H1 (cell line): ENCODE results near the gene NFX1. TPM values are rescaled to one million over a fixed set of nuclear protein-coding genes. Genes with fewer than 3 reads are reported as not detected.

ENCODE experiments used
- BACH1 ChIP-seq: IDR thresholded peaks from 2 replicates; pipeline ENCODE4 v1.6.1; 2012; ENCODE audit warnings: low read length, improper control_type of control experiment
- BRCA1 ChIP-seq: IDR thresholded peaks from 2 replicates; pipeline ENCODE4 v1.6.1; 2012; ENCODE audit warnings: low read depth, low read length, improper control_type of control experiment
- GTF2F1 ChIP-seq: IDR thresholded peaks from 2 replicates; pipeline ENCODE4 v1.6.1; 2012; ENCODE audit warnings: low read depth, low read length, improper control_type of control experiment, borderline replicate concordance
- NANOG ChIP-seq: IDR thresholded peaks from 2 replicates; pipeline ENCODE4 v1.6.1; 2011; ENCODE audit warnings: low read length, low read depth, mild to moderate bottlenecking, inconsistent platforms; ENCODE audit not compliant: insufficient read depth, poor library complexity, severe bottlenecking
- POLR2A ChIP-seq, 2 experiments: IDR thresholded peaks; 1 replicate in 1 of 2; 2 replicates in 1 of 2; pipeline ENCODE4 v1.6.1; 2011; ENCODE audit warnings: low read depth in 2 of 2, low read length in 2 of 2, mild to moderate bottlenecking in 2 of 2; ENCODE audit errors: control extremely low read depth in 1 of 2
- SIX5 ChIP-seq: IDR thresholded peaks from 2 replicates; pipeline ENCODE4 v1.6.1; 2011; ENCODE audit warnings: mild to moderate bottlenecking, low read depth, low read length
- SP2 ChIP-seq: IDR thresholded peaks from 2 replicates; pipeline ENCODE4 v1.6.1; 2012; ENCODE audit warnings: mild to moderate bottlenecking, low read length, inconsistent platforms
- SUZ12 ChIP-seq: fragments of 200-600 bp; sonication (generic); IDR thresholded peaks from 2 replicates; pipeline ENCODE4 v1.6.1; 2012; ENCODE audit warnings: mild to moderate bottlenecking, inconsistent platforms, low read length, moderate library complexity, mixed read lengths
- TAF1 ChIP-seq: IDR thresholded peaks from 2 replicates; pipeline ENCODE4 v1.6.1; 2011; ENCODE audit warnings: mild to moderate bottlenecking, low read depth, low read length
- polyA plus RNA-seq, 7 experiments: library from polyadenylated mRNA; depleted of rRNA in 3 of 7; stranded (reverse) in 5 of 7; unstranded in 2 of 7; fragments of >200 nt in 5 of 7; fragments of 200-250 nt in 2 of 7; gene quantifications; 1 replicate in 5 of 7; 2 replicates in 1 of 7; 4 replicates in 1 of 7; pipeline versions ENCODE4 v1.2.1 to v1.2.3, GENCODE V29; 2011 to 2013; ENCODE audit warnings: missing spikeins in 2 of 7, mixed read lengths in 2 of 7
- total RNA-seq: library from RNA; stranded (reverse); fragmentation: NEBNext Ultra II Directional; extraction: Animal tissue kit (Norgen Biotek cat#: 25700); gene quantifications from 2 replicates; pipeline ENCODE4 v1.2.1, GENCODE V29; 2021
- TF ChIP-seq, protein P1 (sequence below): fragments of 300-600 bp; sonication (generic); IDR thresholded peaks from 2 replicates; pipeline ENCODE4 v1.7.1; 2012; ENCODE audit warnings: low read length, moderate library complexity, mild to moderate bottlenecking, inconsistent platforms; ENCODE audit not compliant: insufficient replicate concordance
- TF ChIP-seq, protein P2 (sequence below): IDR thresholded peaks from 2 replicates; pipeline ENCODE4 v1.6.1; 2011; ENCODE audit warnings: low read depth, mild to moderate bottlenecking, low read length; ENCODE audit not compliant: insufficient read depth

The NFX1 gene
- total and polyA plus RNA-seq, 2 of the 8 experiments (the other 6 are each of a cell fraction or from before 2014, with no cell fraction given): 19.4 to 28.4 TPM

- TF ChIP-seq, protein P1, sequence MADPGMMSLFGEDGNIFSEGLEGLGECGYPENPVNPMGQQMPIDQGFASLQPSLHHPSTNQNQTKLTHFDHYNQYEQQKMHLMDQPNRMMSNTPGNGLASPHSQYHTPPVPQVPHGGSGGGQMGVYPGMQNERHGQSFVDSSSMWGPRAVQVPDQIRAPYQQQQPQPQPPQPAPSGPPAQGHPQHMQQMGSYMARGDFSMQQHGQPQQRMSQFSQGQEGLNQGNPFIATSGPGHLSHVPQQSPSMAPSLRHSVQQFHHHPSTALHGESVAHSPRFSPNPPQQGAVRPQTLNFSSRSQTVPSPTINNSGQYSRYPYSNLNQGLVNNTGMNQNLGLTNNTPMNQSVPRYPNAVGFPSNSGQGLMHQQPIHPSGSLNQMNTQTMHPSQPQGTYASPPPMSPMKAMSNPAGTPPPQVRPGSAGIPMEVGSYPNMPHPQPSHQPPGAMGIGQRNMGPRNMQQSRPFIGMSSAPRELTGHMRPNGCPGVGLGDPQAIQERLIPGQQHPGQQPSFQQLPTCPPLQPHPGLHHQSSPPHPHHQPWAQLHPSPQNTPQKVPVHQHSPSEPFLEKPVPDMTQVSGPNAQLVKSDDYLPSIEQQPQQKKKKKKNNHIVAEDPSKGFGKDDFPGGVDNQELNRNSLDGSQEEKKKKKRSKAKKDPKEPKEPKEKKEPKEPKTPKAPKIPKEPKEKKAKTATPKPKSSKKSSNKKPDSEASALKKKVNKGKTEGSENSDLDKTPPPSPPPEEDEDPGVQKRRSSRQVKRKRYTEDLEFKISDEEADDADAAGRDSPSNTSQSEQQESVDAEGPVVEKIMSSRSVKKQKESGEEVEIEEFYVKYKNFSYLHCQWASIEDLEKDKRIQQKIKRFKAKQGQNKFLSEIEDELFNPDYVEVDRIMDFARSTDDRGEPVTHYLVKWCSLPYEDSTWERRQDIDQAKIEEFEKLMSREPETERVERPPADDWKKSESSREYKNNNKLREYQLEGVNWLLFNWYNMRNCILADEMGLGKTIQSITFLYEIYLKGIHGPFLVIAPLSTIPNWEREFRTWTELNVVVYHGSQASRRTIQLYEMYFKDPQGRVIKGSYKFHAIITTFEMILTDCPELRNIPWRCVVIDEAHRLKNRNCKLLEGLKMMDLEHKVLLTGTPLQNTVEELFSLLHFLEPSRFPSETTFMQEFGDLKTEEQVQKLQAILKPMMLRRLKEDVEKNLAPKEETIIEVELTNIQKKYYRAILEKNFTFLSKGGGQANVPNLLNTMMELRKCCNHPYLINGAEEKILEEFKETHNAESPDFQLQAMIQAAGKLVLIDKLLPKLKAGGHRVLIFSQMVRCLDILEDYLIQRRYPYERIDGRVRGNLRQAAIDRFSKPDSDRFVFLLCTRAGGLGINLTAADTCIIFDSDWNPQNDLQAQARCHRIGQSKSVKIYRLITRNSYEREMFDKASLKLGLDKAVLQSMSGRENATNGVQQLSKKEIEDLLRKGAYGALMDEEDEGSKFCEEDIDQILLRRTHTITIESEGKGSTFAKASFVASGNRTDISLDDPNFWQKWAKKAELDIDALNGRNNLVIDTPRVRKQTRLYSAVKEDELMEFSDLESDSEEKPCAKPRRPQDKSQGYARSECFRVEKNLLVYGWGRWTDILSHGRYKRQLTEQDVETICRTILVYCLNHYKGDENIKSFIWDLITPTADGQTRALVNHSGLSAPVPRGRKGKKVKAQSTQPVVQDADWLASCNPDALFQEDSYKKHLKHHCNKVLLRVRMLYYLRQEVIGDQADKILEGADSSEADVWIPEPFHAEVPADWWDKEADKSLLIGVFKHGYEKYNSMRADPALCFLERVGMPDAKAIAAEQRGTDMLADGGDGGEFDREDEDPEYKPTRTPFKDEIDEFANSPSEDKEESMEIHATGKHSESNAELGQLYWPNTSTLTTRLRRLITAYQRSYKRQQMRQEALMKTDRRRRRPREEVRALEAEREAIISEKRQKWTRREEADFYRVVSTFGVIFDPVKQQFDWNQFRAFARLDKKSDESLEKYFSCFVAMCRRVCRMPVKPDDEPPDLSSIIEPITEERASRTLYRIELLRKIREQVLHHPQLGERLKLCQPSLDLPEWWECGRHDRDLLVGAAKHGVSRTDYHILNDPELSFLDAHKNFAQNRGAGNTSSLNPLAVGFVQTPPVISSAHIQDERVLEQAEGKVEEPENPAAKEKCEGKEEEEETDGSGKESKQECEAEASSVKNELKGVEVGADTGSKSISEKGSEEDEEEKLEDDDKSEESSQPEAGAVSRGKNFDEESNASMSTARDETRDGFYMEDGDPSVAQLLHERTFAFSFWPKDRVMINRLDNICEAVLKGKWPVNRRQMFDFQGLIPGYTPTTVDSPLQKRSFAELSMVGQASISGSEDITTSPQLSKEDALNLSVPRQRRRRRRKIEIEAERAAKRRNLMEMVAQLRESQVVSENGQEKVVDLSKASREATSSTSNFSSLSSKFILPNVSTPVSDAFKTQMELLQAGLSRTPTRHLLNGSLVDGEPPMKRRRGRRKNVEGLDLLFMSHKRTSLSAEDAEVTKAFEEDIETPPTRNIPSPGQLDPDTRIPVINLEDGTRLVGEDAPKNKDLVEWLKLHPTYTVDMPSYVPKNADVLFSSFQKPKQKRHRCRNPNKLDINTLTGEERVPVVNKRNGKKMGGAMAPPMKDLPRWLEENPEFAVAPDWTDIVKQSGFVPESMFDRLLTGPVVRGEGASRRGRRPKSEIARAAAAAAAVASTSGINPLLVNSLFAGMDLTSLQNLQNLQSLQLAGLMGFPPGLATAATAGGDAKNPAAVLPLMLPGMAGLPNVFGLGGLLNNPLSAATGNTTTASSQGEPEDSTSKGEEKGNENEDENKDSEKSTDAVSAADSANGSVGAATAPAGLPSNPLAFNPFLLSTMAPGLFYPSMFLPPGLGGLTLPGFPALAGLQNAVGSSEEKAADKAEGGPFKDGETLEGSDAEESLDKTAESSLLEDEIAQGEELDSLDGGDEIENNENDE: no peak
- no peak for TF ChIP-seq SIX5
- TF ChIP-seq NANOG: no peak
- TF ChIP-seq, protein P2, sequence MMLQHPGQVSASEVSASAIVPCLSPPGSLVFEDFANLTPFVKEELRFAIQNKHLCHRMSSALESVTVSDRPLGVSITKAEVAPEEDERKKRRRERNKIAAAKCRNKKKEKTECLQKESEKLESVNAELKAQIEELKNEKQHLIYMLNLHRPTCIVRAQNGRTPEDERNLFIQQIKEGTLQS: no peak
- no peak for TF ChIP-seq BRCA1
- no peak for TF ChIP-seq GTF2F1
- TF ChIP-seq TAF1: no peak
- no peak for TF ChIP-seq SP2
- no peak for TF ChIP-seq POLR2A (IDR thresholded peaks at IDR 0.05; ENCODE audit: control extremely low read depth in 1 of 2, low read depth in 2 of 2, low read length in 2 of 2)
- TF ChIP-seq BACH1: no peak
- no peak for TF ChIP-seq SUZ12
These were observed 56.2 kb downstream of the NFX1 start (continued) for GRCh38 chr9:33346564-33346963.
